Liver (tissue), 9 donors: ENCODE measurements around the gene GPR152. TPM values are rescaled to one million over a fixed set of nuclear protein-coding genes. Genes with fewer than 3 reads are reported as not detected.

Experiments
- DNase-seq: peaks from one replicate; pipeline ENCODE4 v3.0.0-alpha.2; 2017; ENCODE audit warnings: low spot score
- H3K27ac ChIP-seq, 2 donors: one replicate each; pipeline ENCODE4 v1.7.0; 2013; ENCODE audit warnings: inconsistent platforms in 2 of 2, low read length in 2 of 2, control low read depth in 1 of 2, low read depth in 1 of 2, mild to moderate bottlenecking in 1 of 2
- H3K27me3 ChIP-seq, 4 donors: one replicate each; pipeline versions ENCODE4 v1.6.1 to v1.7.0; 2013; ENCODE audit warnings: low read length in 3 of 4, inconsistent platforms in 1 of 4, mild to moderate bottlenecking in 1 of 4, moderate library complexity in 1 of 4; ENCODE audit not compliant: control insufficient read depth in 4 of 4, insufficient read depth in 4 of 4
- H3K36me3 ChIP-seq, 4 donors: one replicate each; pipeline versions ENCODE4 v1.6.1 to v1.7.0; 2013; ENCODE audit warnings: low read length in 3 of 4, mild to moderate bottlenecking in 3 of 4, low read depth in 1 of 4, moderate library complexity in 1 of 4; ENCODE audit not compliant: control insufficient read depth in 4 of 4, insufficient read depth in 3 of 4
- H3K4me1 ChIP-seq, 4 donors: one replicate each; pipeline versions ENCODE4 v1.6.1 to v1.7.0; 2013; ENCODE audit warnings: low read length in 3 of 4, mild to moderate bottlenecking in 3 of 4, moderate library complexity in 1 of 4; ENCODE audit not compliant: control insufficient read depth in 4 of 4, insufficient read depth in 4 of 4
- H3K4me3 ChIP-seq, 3 donors: one replicate each; pipeline versions ENCODE4 v1.6.1 to v1.7.0; 2013; ENCODE audit warnings: low read length in 3 of 3, control low read depth in 1 of 3, low read depth in 1 of 3, mild to moderate bottlenecking in 1 of 3
- H3K9ac ChIP-seq, 2 donors: one replicate each; pipeline ENCODE4 v1.7.0; 2013; ENCODE audit warnings: low read length in 2 of 2, mild to moderate bottlenecking in 2 of 2, moderate library complexity in 2 of 2, control low read depth in 1 of 2, low read depth in 1 of 2
- H3K9me3 ChIP-seq, 4 donors: one replicate each; pipeline versions ENCODE4 v1.6.1 to v1.7.0; 2013; ENCODE audit warnings: low read length in 3 of 4; ENCODE audit not compliant: control insufficient read depth in 4 of 4
- EGR1 ChIP-seq, 2 donors: IDR thresholded peaks; 2 replicates each; pipeline ENCODE4 v1.6.1; 2016 to 2018; ENCODE audit warnings: antibody characterized with exemption in 2 of 2, low read depth in 2 of 2
- FOXA1 ChIP-seq: IDR thresholded peaks from 2 replicates; pipeline ENCODE4 v1.6.1; 2016; ENCODE audit warnings: antibody characterized with exemption
- FOXA2 ChIP-seq: IDR thresholded peaks from 2 replicates; pipeline ENCODE4 v1.6.1; 2016; ENCODE audit warnings: antibody characterized with exemption
- GABPA ChIP-seq, 2 donors: IDR thresholded peaks in 1 of 2; conservative IDR thresholded peaks in 1 of 2; 2 replicates each; pipeline ENCODE4 v1.6.1; 2016; ENCODE audit warnings: antibody characterized with exemption in 2 of 2, mild to moderate bottlenecking in 1 of 2, moderate library complexity in 1 of 2
- HNF4A ChIP-seq, 2 donors: conservative IDR thresholded peaks; 2 replicates each; pipeline ENCODE4 v1.6.1; 2016; ENCODE audit warnings: antibody characterized with exemption in 2 of 2, mild to moderate bottlenecking in 2 of 2
- HNF4G ChIP-seq: IDR thresholded peaks from 2 replicates; pipeline ENCODE4 v1.6.1; 2016; ENCODE audit warnings: antibody characterized with exemption
- JUND ChIP-seq, 2 donors: IDR thresholded peaks; 2 replicates each; pipeline ENCODE4 v1.6.1; 2016; ENCODE audit warnings: antibody characterized with exemption in 2 of 2
- NR2F2 ChIP-seq: IDR thresholded peaks from 2 replicates; pipeline ENCODE4 v1.6.1; 2016; ENCODE audit warnings: antibody characterized with exemption
- RAD21 ChIP-seq, 2 donors: IDR thresholded peaks; 2 replicates each; pipeline ENCODE4 v1.6.1; 2016; ENCODE audit warnings: antibody characterized with exemption in 2 of 2, mild to moderate bottlenecking in 2 of 2
- RXRA ChIP-seq, 2 donors: IDR thresholded peaks; 2 replicates each; pipeline ENCODE4 v1.6.1; 2017 to 2018; ENCODE audit warnings: antibody characterized with exemption in 2 of 2, mild to moderate bottlenecking in 1 of 2
- SP1 ChIP-seq: IDR thresholded peaks from 2 replicates; pipeline ENCODE4 v1.6.1; 2018; ENCODE audit warnings: antibody characterized with exemption, mild to moderate bottlenecking
- TAF1 ChIP-seq: conservative IDR thresholded peaks from 2 replicates; pipeline ENCODE4 v1.6.1; 2016; ENCODE audit warnings: antibody characterized with exemption, mild to moderate bottlenecking
- whole genome bisulfite sequencing: extraction: QIAGEN DNeasy Blood & Tissue Kit; methylation state at CpG from one replicate; pipeline ENCODE4 v1.1.7; 2013; 5-methylcytosine and 5-hydroxymethylcytosine counted together
- polyA plus RNA-seq, 2 donors: library from polyadenylated mRNA; stranded (reverse) in 1 of 2; unstranded in 1 of 2; fragments of 200-250 nt in 1 of 2; fragments of >200 nt in 1 of 2; fragmentation: Nextera tagmentation in 1 of 2; extraction: Ambion mirVana in 1 of 2; gene quantifications; one replicate each; pipeline versions ENCODE4 v1.2.1 to v1.2.3, GENCODE V29; 2013 to 2015
- total RNA-seq, 2 donors: library from RNA; depleted of rRNA; stranded (reverse); fragments of >200 nt; gene quantifications; one replicate each; pipeline ENCODE4 v1.2.3, GENCODE V29; 2014
- TF ChIP-seq, protein P1 (sequence below): IDR thresholded peaks from 2 replicates; pipeline ENCODE4 v1.6.1; 2016; ENCODE audit warnings: antibody characterized with exemption, mild to moderate bottlenecking
- TF ChIP-seq, protein P2 (sequence below): IDR thresholded peaks from 2 replicates; pipeline ENCODE4 v1.6.1; 2016; ENCODE audit warnings: antibody characterized with exemption
- TF ChIP-seq, protein P3 (sequence below): fragments of 150-350 bp; IDR thresholded peaks from 2 replicates; pipeline ENCODE4 v1.5.1; 2017; ENCODE audit warnings: improper control_type of control experiment, low read depth, low read length; ENCODE audit not compliant: missing input control
- TF ChIP-seq, protein P4 (sequence below): IDR thresholded peaks from 2 replicates; pipeline ENCODE4 v1.6.1; 2016; ENCODE audit warnings: antibody characterized with exemption
- donor health status: healthy.
- donor health status: healthy.
- donor health status: healthy.
- donor health status: healthy.
- donor health status: healthy.

The GPR152 gene
- total and polyA plus RNA-seq, 4 donors: not detected

DNA sequence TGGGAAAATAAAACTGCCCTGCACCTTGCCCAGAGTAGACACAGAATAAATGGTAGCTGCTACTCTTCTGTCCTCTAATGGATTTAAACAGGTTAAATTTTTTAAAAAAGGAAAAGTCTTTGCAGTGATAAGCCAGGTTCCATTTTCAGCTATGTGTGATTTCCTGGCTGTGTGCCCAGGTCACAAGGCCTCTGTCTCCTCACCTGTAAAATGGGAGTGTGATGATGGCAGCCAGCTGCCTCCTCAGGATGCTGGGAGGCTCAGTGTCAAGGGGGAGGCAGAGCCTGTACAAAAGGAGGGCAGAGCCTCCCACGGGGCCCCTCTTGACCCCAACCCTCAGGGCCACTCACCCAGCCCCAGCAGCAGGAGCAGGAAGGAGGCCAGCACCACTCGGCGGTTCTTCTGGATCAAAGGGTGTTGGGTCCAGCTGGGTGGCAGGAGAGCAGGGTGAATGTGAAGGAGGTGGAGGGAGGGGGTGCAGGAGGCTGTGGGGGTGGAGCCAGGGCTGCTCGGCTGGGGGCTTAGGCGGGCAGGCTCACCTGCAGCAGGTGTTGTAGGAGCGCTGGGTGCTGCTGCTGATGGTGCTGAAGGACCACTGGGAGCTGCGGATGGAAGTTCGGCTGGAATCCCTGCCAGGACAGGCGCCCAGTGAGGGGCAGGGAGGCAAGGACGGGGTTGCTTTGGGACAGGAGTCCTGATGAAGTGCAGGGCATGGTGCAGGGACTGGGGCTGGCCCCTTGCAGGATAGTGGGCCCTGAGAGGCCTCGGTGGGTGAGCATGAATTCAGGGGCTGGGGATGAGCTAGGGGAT is 14.6 kb upstream of the GPR152 start:
- Histone ChIP-seq H3K9me3 (no peaks in the 10 kb centered on the region), H3K9ac (peak overlapping the region in 1 of 2 donors; percentile 85), H3K36me3 (no peaks in the 10 kb centered on the region), H3K27me3 (no peaks in the 10 kb centered on the region), H3K4me1 (peaks cover 19 to 43% (median 31%) of the 10 kb centered on the region in 4 donors), H3K27ac (peak overlapping the region; percentile 86 to 90), H3K4me3 (no peak overlapping the region)
- WGBS: 71% methylated on average over 11 of the region's 11 CpGs
- TF ChIP-seq FOXA1 (no peak), RAD21 (IDR thresholded peaks at IDR 0.05) (no peak), HNF4A (conservative IDR thresholded peaks at IDR 0.05) (no peak), SP1 (no peak), NR2F2 (no peak), JUND (IDR thresholded peaks at IDR 0.05) (no peak), RXRA (IDR thresholded peaks at IDR 0.05) (no peak), GABPA (IDR thresholded peaks at IDR 0.05 in 1 of 2, conservative IDR thresholded peaks at IDR 0.05 in 1 of 2) (no peak), EGR1 (IDR thresholded peaks at IDR 0.05; ENCODE audit: low read depth in 2 of 2) (no peak), HNF4G (no peak), FOXA2 (no peak), TAF1 (no peak)
- TF ChIP-seq, protein P1, sequence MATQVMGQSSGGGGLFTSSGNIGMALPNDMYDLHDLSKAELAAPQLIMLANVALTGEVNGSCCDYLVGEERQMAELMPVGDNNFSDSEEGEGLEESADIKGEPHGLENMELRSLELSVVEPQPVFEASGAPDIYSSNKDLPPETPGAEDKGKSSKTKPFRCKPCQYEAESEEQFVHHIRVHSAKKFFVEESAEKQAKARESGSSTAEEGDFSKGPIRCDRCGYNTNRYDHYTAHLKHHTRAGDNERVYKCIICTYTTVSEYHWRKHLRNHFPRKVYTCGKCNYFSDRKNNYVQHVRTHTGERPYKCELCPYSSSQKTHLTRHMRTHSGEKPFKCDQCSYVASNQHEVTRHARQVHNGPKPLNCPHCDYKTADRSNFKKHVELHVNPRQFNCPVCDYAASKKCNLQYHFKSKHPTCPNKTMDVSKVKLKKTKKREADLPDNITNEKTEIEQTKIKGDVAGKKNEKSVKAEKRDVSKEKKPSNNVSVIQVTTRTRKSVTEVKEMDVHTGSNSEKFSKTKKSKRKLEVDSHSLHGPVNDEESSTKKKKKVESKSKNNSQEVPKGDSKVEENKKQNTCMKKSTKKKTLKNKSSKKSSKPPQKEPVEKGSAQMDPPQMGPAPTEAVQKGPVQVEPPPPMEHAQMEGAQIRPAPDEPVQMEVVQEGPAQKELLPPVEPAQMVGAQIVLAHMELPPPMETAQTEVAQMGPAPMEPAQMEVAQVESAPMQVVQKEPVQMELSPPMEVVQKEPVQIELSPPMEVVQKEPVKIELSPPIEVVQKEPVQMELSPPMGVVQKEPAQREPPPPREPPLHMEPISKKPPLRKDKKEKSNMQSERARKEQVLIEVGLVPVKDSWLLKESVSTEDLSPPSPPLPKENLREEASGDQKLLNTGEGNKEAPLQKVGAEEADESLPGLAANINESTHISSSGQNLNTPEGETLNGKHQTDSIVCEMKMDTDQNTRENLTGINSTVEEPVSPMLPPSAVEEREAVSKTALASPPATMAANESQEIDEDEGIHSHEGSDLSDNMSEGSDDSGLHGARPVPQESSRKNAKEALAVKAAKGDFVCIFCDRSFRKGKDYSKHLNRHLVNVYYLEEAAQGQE: no peak
- TF ChIP-seq, protein P2, sequence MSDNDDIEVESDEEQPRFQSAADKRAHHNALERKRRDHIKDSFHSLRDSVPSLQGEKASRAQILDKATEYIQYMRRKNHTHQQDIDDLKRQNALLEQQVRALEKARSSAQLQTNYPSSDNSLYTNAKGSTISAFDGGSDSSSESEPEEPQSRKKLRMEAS: no peak
- TF ChIP-seq, protein P3, sequence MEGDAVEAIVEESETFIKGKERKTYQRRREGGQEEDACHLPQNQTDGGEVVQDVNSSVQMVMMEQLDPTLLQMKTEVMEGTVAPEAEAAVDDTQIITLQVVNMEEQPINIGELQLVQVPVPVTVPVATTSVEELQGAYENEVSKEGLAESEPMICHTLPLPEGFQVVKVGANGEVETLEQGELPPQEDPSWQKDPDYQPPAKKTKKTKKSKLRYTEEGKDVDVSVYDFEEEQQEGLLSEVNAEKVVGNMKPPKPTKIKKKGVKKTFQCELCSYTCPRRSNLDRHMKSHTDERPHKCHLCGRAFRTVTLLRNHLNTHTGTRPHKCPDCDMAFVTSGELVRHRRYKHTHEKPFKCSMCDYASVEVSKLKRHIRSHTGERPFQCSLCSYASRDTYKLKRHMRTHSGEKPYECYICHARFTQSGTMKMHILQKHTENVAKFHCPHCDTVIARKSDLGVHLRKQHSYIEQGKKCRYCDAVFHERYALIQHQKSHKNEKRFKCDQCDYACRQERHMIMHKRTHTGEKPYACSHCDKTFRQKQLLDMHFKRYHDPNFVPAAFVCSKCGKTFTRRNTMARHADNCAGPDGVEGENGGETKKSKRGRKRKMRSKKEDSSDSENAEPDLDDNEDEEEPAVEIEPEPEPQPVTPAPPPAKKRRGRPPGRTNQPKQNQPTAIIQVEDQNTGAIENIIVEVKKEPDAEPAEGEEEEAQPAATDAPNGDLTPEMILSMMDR: no peak
- TF ChIP-seq, protein P4, sequence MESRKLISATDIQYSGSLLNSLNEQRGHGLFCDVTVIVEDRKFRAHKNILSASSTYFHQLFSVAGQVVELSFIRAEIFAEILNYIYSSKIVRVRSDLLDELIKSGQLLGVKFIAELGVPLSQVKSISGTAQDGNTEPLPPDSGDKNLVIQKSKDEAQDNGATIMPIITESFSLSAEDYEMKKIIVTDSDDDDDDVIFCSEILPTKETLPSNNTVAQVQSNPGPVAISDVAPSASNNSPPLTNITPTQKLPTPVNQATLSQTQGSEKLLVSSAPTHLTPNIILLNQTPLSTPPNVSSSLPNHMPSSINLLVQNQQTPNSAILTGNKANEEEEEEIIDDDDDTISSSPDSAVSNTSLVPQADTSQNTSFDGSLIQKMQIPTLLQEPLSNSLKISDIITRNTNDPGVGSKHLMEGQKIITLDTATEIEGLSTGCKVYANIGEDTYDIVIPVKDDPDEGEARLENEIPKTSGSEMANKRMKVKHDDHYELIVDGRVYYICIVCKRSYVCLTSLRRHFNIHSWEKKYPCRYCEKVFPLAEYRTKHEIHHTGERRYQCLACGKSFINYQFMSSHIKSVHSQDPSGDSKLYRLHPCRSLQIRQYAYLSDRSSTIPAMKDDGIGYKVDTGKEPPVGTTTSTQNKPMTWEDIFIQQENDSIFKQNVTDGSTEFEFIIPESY: no peak
- no peak for DNase-seq
